Immature natural killer cell (primary cell): ENCODE data around the gene CHMP4A. TPM values are rescaled to one million over a fixed set of nuclear protein-coding genes. Genes with fewer than 3 reads are reported as not detected.

Source experiments
- DNase-seq, 3 donors: peaks; one replicate each; pipeline ENCODE4 v3.0.0; 2022; ENCODE audit warnings: mixed read lengths in 1 of 3
- H3K27ac Mint-ChIP-seq, 6 donors: one replicate each; pipeline ENCODE4 v1.8.0; 2020; ENCODE audit warnings: mixed read lengths in 6 of 6, mild to moderate bottlenecking in 5 of 6, inconsistent platforms in 4 of 6, moderate library complexity in 3 of 6
- H3K27me3 Mint-ChIP-seq, 3 donors: one replicate each; pipeline ENCODE4 v1.8.0; 2020 to 2021; ENCODE audit warnings: low read depth in 3 of 3, mild to moderate bottlenecking in 3 of 3, mixed read lengths in 3 of 3, moderate library complexity in 3 of 3, inconsistent platforms in 1 of 3
- H3K36me3 Mint-ChIP-seq, 3 donors: one replicate each; pipeline ENCODE4 v1.8.0; 2020; ENCODE audit warnings: mixed read lengths in 3 of 3, inconsistent platforms in 2 of 3, mild to moderate bottlenecking in 2 of 3
- H3K4me1 Mint-ChIP-seq, 2 donors: one replicate each; pipeline ENCODE4 v1.8.0; 2020; ENCODE audit warnings: inconsistent platforms in 2 of 2, mild to moderate bottlenecking in 2 of 2, mixed read lengths in 2 of 2, moderate library complexity in 1 of 2
- H3K4me3 Mint-ChIP-seq, 5 donors: one replicate each; pipeline ENCODE4 v1.8.0; 2020; ENCODE audit warnings: mild to moderate bottlenecking in 5 of 5, mixed read lengths in 5 of 5, inconsistent platforms in 3 of 5, moderate library complexity in 3 of 5
- H3K9me3 Mint-ChIP-seq, 6 donors: one replicate each; pipeline ENCODE4 v1.8.0; 2020; ENCODE audit warnings: mild to moderate bottlenecking in 6 of 6, mixed read lengths in 6 of 6, inconsistent platforms in 4 of 6, moderate library complexity in 3 of 6
- polyA plus RNA-seq, 3 donors: library from polyadenylated mRNA; unstranded; fragments of 300-500 nt; fragmentation: Illumina TruSeq; gene quantifications; one replicate each; pipeline ENCODE4 v1.2.3, GENCODE V29; 2021

CHMP4A gene
- polyA plus RNA-seq, 3 donors from 2014 or later, result 162 to 203 (median 168) TPM

DNA sequence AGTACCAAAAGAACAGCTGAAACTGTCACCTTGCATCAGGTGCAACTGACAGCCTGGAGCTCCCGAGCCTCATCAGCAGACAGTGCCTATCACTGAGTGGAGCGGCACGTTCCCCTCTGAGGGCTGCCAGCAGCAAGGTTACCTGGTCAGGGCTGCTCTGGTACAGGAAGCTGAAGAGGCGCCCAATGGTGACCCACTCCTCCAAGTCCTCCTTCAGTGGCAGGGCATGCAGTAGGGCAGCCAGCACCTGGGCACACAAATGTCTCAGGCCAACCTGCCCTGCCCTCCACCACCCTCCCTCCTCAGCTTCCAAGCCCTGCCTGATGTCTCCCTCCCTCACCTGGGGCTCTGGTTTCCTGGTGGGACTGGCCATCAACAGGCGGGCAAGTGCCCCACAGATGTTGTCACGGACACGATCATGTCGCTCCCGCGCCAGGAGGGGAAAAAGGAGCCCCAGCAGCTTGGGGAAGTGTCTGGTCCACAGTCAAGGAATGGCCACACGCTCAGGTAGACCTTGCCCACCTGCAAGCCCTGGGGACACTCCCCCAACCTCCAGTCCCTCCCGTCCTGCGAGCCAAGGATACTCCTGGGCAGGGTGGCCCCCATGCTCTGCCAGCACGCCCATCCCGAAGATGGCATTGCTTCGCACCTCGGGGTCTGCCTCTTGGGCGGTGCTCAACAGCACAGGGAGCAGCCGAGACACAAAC, 31.8 kb downstream of the CHMP4A start:
- H3K4me3 Mint-ChIP-seq, result no peak overlapping the region
- DNase-seq, result no peak
- H3K4me1 Mint-ChIP-seq, result peaks cover 0 to 1% of the 10 kb centered on the region in 2 donors
- peaks cover 7 to 9% (median 8%) of the 10 kb centered on the region in 3 donors for H3K27me3 Mint-ChIP-seq
- H3K36me3 Mint-ChIP-seq, result peaks cover 0 to 18% (median 3%) of the 10 kb centered on the region in 3 donors
- no peaks in the 10 kb centered on the region for H3K9me3 Mint-ChIP-seq
- H3K27ac Mint-ChIP-seq, result peak overlapping the region in 1 of 6 donors; percentile 46

GRCh38 chr14:24179961-24180796, 33.1 kb downstream of the CHMP4A start:
- DNase-seq, result no peak
- no peaks in the 10 kb centered on the region for H3K4me1 Mint-ChIP-seq
- peaks cover 6 to 9% (median 8%) of the 10 kb centered on the region in 3 donors for H3K27me3 Mint-ChIP-seq
- peaks cover 0 to under 1% (median 0%) of the 10 kb centered on the region in 6 donors for H3K9me3 Mint-ChIP-seq
- no peak overlapping the region for H3K4me3 Mint-ChIP-seq
- H3K36me3 Mint-ChIP-seq, result peaks cover 0 to 18% (median 3%) of the 10 kb centered on the region in 3 donors
- H3K27ac Mint-ChIP-seq, result peak overlapping the region in 4 of 6 donors; percentile 5 to 69 (median 46)

- peaks cover 0 to 1% (median 0%) of the 10 kb centered on the region in 6 donors for H3K9me3 Mint-ChIP-seq
- H3K4me1 Mint-ChIP-seq, result no peaks in the 10 kb centered on the region
- no peak for DNase-seq
- H3K4me3 Mint-ChIP-seq, result no peak overlapping the region
- peaks cover 4 to 9% (median 5%) of the 10 kb centered on the region in 3 donors for H3K27me3 Mint-ChIP-seq
- H3K27ac Mint-ChIP-seq, result peak overlapping the region in 3 of 6 donors; percentile 7 to 40 (median 37)
- peaks cover 3 to 22% (median 4%) of the 10 kb centered on the region in 3 donors for H3K36me3 Mint-ChIP-seq
Observed at GRCh38 chr14:24179294-24179960, 33.9 kb downstream of the CHMP4A start.

DNA sequence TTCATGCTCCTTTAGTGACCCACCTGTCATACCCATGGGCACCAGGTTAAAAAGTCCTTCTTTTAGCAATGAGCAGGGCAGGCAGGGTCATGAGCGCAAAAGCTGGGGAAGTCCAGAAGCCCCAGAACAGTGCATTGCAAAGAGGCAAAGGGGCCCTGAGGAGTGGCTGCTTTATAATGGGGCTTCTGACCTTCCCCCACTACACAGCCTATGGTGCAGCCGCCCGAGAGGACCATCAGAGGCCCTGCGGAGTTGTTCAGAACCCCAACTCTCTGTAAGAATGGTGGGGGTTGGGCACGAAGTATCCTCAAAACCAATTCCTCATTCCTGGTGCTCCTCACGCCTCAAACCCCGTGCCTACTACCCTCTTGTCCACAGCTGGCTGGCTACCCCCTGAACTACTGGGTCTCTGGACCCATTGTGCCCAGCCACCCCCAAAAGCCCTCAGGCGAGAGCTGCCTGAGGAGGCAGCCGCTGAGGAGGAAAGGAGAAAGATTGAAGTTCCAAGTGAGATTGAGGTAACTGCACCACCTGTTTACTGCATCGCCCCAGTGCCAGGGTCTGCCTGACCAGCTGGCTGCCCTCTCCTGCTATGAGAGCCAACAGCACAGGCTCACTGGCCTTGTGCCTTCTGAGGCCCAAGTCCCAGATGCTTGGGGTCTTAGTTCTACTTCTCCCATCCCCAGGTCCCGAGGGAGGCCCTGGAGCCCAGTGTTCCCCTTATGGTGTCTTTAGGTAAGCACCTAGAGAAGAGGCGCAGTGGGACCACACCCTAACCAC, 34.7 kb downstream of the CHMP4A start:
- H3K4me3 Mint-ChIP-seq, result no peak overlapping the region
- peak overlapping the region in 2 of 6 donors; percentile 7 to 40 for H3K27ac Mint-ChIP-seq
- peaks cover 4 to 12% (median 6%) of the 10 kb centered on the region in 3 donors for H3K27me3 Mint-ChIP-seq
- H3K36me3 Mint-ChIP-seq, result peaks cover 3 to 24% (median 4%) of the 10 kb centered on the region in 3 donors
- no peak for DNase-seq
- H3K9me3 Mint-ChIP-seq, result peaks cover 0 to 1% (median 0%) of the 10 kb centered on the region in 6 donors
- peaks cover under 1% of the 10 kb centered on the region in 2 donors for H3K4me1 Mint-ChIP-seq

DNA sequence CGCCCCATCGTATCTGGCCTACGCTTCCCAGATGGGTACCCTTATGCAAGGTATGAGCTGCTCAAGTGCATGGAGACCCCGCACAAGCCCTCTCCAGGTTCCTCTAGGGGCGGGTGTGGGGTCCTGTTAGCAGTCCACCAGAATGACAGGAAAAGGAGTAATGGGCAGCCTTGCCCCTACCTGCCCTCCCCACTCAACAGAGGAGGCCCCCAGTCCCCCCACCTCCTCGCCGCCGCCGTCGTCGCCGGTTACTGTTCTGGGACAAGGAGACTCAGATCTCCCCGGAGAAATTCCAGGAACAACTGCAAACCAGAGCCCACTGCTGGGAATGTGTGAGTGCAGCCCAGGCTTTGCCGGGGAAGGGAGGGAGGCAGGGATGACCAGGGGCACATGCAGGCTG, 35.4 kb downstream of the CHMP4A start:
- Mint-ChIP-seq H3K9me3 (peaks cover 0 to 1% (median 0%) of the 10 kb centered on the region in 6 donors), H3K27me3 (peaks cover 4 to 12% (median 6%) of the 10 kb centered on the region in 3 donors), H3K36me3 (peaks cover 3 to 24% (median 4%) of the 10 kb centered on the region in 3 donors), H3K4me3 (no peak overlapping the region), H3K27ac (no peak overlapping the region), H3K4me1 (peaks cover 2 to 7% of the 10 kb centered on the region in 2 donors)
- no peak for DNase-seq

DNA sequence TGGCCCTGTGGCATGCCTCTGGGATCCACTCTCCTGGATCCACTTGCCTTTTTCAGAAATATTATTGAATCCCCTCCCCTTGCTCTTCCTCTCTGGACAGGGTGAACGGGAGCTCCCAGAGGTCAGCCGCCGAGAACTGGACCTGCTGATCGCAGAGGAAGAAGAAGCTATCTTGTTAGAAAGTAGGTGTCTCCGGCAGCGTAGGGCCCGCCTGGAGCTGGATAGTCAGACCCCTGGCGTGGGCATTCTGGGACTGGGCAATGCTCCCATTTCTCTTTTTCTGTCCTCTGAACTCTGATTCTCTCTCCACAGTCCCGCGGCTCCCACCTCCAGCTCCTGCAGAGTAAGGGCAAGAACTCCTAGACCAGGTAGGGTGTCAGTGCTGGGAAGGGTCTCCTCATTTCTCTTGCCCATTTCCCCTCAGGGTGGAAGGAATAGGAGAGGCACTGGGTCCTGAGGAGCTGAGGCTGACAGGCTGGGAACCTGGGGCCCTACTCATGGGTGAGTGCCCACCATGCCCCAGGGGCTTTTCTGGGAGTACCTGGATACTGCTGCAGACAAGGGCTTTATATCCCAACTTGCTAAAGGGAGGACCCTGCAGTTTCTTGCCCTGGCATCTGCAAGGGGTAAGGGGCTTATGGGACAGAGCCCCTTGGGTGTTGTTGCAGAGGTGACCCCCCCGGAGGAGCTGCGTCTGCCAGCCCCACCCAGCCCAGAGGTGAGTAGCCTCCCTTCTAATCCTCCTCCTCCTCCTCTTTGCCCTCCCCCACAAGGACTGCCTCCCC, 36.1 kb downstream of the CHMP4A start:
- H3K36me3 Mint-ChIP-seq, result peaks cover 0 to 19% (median 4%) of the 10 kb centered on the region in 3 donors
- peaks cover 0 to 1% (median 0%) of the 10 kb centered on the region in 6 donors for H3K9me3 Mint-ChIP-seq
- peaks cover 0 to 11% (median 6%) of the 10 kb centered on the region in 3 donors for H3K27me3 Mint-ChIP-seq
- H3K27ac Mint-ChIP-seq, result peak overlapping the region in 1 of 6 donors; percentile 76
- peaks cover 4 to 11% of the 10 kb centered on the region in 2 donors for H3K4me1 Mint-ChIP-seq
- no peak overlapping the region for H3K4me3 Mint-ChIP-seq
- no peak for DNase-seq

GRCh38 chr14:24176599-24176998, 36.7 kb downstream of the CHMP4A start:
- peaks cover 0 to 1% (median 0%) of the 10 kb centered on the region in 6 donors for H3K9me3 Mint-ChIP-seq
- DNase-seq, result no peak
- H3K4me3 Mint-ChIP-seq, result no peak overlapping the region
- H3K27ac Mint-ChIP-seq, result peak overlapping the region in 1 of 6 donors; percentile 76
- peaks cover 10 to 17% of the 10 kb centered on the region in 2 donors for H3K4me1 Mint-ChIP-seq
- H3K36me3 Mint-ChIP-seq, result peaks cover 0 to 19% (median 4%) of the 10 kb centered on the region in 3 donors
- peaks cover under 1 to 10% (median 7%) of the 10 kb centered on the region in 3 donors for H3K27me3 Mint-ChIP-seq

DNA sequence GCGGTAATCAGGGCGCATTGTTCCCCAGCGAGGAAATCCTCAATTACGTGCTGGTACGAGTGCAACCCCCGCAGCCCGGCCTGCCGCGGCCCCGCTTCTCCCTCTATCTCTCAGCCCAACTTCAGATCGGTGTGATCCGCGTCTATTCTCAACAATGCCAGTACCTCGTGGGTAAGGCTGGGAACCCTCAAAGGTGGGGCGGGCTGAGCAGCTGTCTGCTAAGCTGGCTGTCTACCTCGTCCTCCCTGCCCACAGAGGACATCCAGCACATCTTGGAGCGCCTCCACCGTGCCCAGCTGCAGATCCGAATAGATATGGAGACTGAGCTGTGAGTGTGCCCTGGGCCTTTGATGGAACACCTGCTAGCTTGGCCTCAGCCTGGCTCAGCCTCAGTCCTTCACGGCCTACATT, 40.4 kb downstream of the CHMP4A start:
- Mint-ChIP-seq H3K4me3 (peak overlapping the region; percentile 27 to 69 (median 56)), H3K36me3 (peaks cover 7 to 15% (median 15%) of the 10 kb centered on the region in 3 donors), H3K27ac (peak overlapping the region in 3 of 6 donors; percentile 47 to 73 (median 49)), H3K4me1 (peaks cover 21 to 31% of the 10 kb centered on the region in 2 donors), H3K9me3 (peaks cover 0 to 1% (median 0%) of the 10 kb centered on the region in 6 donors), H3K27me3 (peaks cover 7 to 9% (median 8%) of the 10 kb centered on the region in 3 donors)
- DNase-seq, result no peak

DNA sequence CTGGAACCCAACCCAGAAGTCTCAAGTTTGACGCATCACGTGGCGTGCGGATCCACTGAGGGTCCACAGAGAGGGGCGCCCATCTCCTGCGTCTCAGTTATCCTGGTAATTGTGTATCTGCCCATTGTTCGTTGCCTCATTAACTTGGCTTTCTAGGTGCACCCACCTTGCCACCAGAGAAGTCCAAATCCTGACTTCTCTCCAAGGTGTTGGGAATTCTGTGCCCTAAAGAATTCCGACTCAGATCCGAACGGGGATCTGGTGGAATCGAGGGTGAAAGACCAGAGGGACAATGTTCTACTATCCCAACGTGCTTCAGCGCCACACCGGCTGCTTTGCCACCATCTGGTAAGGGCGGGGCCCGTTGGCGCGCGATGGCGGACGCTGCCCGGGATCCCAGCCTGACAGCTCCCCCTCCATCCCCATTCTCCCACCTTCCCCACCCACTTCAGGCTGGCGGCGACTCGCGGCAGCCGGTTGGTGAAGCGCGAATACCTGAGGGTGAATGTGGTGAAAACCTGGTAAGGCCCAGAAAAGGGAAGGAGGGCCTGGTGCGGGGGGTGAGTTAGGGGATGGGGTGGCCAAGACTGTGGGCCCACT, 40.9 kb downstream of the CHMP4A start:
- DNase-seq, result no peak
- peaks cover 11 to 20% (median 18%) of the 10 kb centered on the region in 3 donors for H3K36me3 Mint-ChIP-seq
- peak overlapping the region in 5 of 6 donors; percentile 26 to 85 (median 51) for H3K27ac Mint-ChIP-seq
- H3K27me3 Mint-ChIP-seq, result peaks cover 7 to 10% (median 9%) of the 10 kb centered on the region in 3 donors
- peak overlapping the region; percentile 88 to 95 (median 93) for H3K4me3 Mint-ChIP-seq
- peaks cover 0 to 1% (median 0%) of the 10 kb centered on the region in 6 donors for H3K9me3 Mint-ChIP-seq
- H3K4me1 Mint-ChIP-seq, result peaks cover 23 to 31% of the 10 kb centered on the region in 2 donors

DNA sequence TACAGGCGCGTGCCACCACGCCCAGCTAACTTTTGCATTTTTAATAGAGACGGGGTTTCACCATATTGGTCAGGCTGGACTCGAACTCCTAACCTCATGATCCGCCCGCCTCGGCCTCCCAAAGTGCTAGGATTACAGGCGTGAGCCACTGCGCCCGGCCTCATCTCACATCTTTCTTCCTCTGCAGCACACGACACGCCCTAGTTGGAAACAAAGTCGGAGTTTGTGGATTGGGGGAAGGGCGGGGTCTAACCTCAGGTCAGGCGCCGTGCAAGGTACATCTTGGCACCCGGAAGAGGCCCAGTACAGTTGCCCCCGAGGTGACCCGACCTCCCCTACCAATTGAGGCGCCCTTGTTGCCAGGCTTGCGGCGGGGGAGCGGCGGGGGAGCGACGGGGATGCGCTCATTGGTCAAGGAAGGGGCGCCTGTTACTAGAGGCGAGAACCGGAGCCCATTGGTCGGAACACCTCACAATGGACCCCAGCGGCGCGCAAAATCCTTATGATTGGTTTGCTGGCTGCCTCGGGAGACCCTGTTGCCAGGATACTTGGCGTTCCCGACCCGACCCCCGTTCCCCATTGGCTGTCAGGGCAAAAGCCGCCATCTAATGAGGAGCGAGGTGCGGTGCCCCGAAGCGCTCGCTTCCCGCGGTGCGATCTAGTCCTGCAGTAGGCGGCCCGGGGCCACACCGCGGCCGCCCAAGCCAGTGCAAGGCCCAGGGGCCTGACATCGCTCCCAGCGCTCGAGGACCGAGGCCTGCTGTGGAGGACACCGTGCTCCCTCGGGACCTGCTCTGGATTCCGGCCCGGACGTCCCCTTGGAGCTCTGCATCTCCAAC, 41.6 kb downstream of the CHMP4A start, which contains the start of gene REC8:
TSS of gene REC8 (plus strand) at position 659 of the 839 bp plus-strand sequence. CDS start 473 bp downstream, outside the sequence.
- H3K27ac Mint-ChIP-seq, result peak within 1 kb of the TSS; percentile 84 to 97 (median 88)
- peak; percentile 82 to 85 (median 84) for DNase-seq
- H3K9me3 Mint-ChIP-seq, result peaks cover 0 to 1% (median 0%) of the 10 kb centered on the region in 6 donors
- H3K4me3 Mint-ChIP-seq, result peak within 1 kb of the TSS; percentile 88 to 95 (median 93)
- peaks cover 23 to 31% of the 10 kb centered on the region in 2 donors for H3K4me1 Mint-ChIP-seq
- peaks cover 6 to 13% (median 7%) of the 10 kb centered on the region in 3 donors for H3K27me3 Mint-ChIP-seq
- peaks cover 12 to 25% (median 24%) of the 10 kb centered on the region in 3 donors for H3K36me3 Mint-ChIP-seq
